ENCODE measurements around the gene NLK.
"Not testable (repeated sequence)": the region's sequence is repeated elsewhere in the genome, so short reads cannot be mapped to it uniquely, and the experiment has no call there.

Gene NLK

GRCh38 chr17:28119046-28119445 is 76.6 kb downstream of the NLK start:
- DNase-seq: no peak

GRCh38 chr17:28119560-28119959 is 77.1 kb downstream of the NLK start:
- no peak for DNase-seq

- DNase-seq: no peak
Measured at GRCh38 chr17:28120766-28121165, 78.3 kb downstream of the NLK start.

- DNase-seq: no peak
Measured at GRCh38 chr17:28124962-28125361, 82.5 kb downstream of the NLK start.

- no peak for DNase-seq
Measured at GRCh38 chr17:28125526-28126378, 83.3 kb downstream of the NLK start.

GRCh38 chr17:28127196-28127595 is 84.7 kb downstream of the NLK start:
- DNase-seq: no peak

- DNase-seq: no peak
Measured at GRCh38 chr17:28128779-28129178, 86.3 kb downstream of the NLK start.

GRCh38 chr17:28130472-28130871 is 88.0 kb downstream of the NLK start:
- no peak for DNase-seq

GRCh38 chr17:28131599-28131998 is 89.1 kb downstream of the NLK start:
- no peak for DNase-seq

- DNase-seq: no peak
Measured at GRCh38 chr17:28133562-28133970, 91.1 kb downstream of the NLK start.

GRCh38 chr17:28136923-28137322 is 94.4 kb downstream of the NLK start:
- no peak for DNase-seq

- DNase-seq: no peak
Measured at GRCh38 chr17:28139822-28140221, 97.3 kb downstream of the NLK start.

- DNase-seq: no peak
Measured at GRCh38 chr17:28141313-28141712, 98.8 kb downstream of the NLK start.

- DNase-seq: no peak
Measured at GRCh38 chr17:28141773-28142172, 99.3 kb downstream of the NLK start.

- no peak for DNase-seq
Measured at GRCh38 chr17:28142305-28142704, 99.8 kb downstream of the NLK start.

GRCh38 chr17:28144019-28144418 is 101.5 kb downstream of the NLK start:
- DNase-seq: no peak

- no peak for DNase-seq
Measured at GRCh38 chr17:28145348-28145747, 102.9 kb downstream of the NLK start.

GRCh38 chr17:28147017-28147416 is 104.5 kb downstream of the NLK start:
- DNase-seq: no peak

- DNase-seq: no peak
Measured at GRCh38 chr17:28151001-28151400, 108.5 kb downstream of the NLK start.

GRCh38 chr17:28154214-28154613 is 111.7 kb downstream of the NLK start:
- DNase-seq: no peak

GRCh38 chr17:28155405-28155804 is 112.9 kb downstream of the NLK start:
- not testable (repeated sequence) for DNase-seq

- no peak for DNase-seq
Measured at GRCh38 chr17:28159004-28159403, 116.5 kb downstream of the NLK start.

- no peak for DNase-seq
Measured at GRCh38 chr17:28159924-28160323, 117.4 kb downstream of the NLK start.

GRCh38 chr17:28160610-28161009 is 118.1 kb downstream of the NLK start:
- no peak for DNase-seq

GRCh38 chr17:28161311-28161710 is 118.8 kb downstream of the NLK start:
- no peak for DNase-seq

Measured in T-helper 9 cell (primary cell).